Measurements from ENCODE around the gene KLRK1.

DNA sequence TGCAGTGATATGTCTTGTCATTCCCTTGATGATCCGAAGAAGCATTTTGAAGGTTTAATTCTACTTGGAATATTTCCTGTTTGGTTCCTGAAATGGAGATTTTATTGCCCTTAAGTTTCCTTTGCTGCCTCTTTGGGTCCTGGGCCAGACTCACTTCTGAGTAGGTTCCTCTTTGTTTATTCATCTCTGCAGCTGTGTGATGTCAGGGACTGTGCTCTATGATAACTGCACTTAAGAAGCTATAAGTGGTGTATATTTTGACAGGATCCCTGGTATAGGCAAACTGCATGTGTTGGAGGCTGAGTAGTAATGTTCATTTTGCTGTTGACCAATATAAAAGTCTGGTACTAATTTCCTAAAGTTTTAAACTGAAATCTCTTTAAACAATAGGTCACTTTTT is 19.6 kb upstream of the KLRK1 start, which contains the start of gene KLRC4:
- TF ChIP-seq, protein P1, sequence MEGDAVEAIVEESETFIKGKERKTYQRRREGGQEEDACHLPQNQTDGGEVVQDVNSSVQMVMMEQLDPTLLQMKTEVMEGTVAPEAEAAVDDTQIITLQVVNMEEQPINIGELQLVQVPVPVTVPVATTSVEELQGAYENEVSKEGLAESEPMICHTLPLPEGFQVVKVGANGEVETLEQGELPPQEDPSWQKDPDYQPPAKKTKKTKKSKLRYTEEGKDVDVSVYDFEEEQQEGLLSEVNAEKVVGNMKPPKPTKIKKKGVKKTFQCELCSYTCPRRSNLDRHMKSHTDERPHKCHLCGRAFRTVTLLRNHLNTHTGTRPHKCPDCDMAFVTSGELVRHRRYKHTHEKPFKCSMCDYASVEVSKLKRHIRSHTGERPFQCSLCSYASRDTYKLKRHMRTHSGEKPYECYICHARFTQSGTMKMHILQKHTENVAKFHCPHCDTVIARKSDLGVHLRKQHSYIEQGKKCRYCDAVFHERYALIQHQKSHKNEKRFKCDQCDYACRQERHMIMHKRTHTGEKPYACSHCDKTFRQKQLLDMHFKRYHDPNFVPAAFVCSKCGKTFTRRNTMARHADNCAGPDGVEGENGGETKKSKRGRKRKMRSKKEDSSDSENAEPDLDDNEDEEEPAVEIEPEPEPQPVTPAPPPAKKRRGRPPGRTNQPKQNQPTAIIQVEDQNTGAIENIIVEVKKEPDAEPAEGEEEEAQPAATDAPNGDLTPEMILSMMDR (conservative IDR thresholded peaks at IDR 0.05; ENCODE audit: low read depth, low read length) = no peak
- TF ChIP-seq EZH2 (IDR thresholded peaks at IDR 0.05; ENCODE audit: low read length, unreplicated experiment) (no peak), EZH2phosphoT487 (IDR thresholded peaks at IDR 0.05; ENCODE audit: borderline replicate concordance, low read length) (no peak)

Data from PC-3 (cell line).